Measurements from ENCODE around the gene ZFPM1.

ZFPM1 gene

DNA sequence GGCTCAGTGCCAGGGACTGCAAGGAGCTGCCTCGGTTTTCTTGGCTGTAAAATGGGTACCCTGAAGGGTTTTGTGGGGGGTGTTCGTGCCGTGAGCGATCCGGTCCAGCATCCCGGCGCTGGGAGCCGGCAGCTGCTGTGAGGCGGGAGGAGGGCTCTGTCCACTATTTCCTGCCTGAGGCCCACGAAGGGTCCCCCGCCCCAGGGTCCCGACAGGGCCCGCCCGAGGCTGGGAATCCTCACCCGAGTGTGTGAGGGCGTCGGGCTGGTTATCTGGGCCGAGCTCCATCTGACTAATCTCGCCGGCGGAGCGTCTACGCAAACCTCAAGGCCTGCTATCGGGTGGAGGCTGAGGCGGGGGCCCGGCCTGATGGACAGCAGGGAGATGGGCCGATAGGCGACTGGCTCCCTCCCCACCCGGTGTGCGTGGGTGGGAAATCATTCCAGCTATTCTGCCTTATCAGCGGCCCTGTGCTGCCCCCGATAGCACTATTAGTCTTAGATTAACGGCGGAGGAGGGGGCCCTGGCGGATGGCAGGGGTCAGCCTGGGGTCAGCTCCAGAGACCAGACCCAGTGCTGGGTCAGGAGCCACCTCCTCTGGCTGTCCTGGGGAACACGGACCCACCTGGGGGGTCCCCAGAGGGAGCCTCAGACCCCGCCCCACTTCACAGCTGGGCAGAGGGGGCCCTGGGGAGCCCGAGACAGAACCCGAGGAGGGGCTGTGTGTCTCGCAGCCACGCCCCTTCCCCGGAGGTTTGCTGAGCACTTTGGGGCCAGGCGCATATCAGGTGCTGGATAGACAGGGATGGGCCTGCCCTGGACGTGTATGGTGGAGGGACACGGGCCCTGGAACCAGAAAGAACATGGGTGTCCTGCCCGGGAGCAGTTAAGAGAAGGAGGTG, 44.7 kb downstream of the ZFPM1 start:
- no peak for DNase-seq (ENCODE audit: low spot score)

DNA sequence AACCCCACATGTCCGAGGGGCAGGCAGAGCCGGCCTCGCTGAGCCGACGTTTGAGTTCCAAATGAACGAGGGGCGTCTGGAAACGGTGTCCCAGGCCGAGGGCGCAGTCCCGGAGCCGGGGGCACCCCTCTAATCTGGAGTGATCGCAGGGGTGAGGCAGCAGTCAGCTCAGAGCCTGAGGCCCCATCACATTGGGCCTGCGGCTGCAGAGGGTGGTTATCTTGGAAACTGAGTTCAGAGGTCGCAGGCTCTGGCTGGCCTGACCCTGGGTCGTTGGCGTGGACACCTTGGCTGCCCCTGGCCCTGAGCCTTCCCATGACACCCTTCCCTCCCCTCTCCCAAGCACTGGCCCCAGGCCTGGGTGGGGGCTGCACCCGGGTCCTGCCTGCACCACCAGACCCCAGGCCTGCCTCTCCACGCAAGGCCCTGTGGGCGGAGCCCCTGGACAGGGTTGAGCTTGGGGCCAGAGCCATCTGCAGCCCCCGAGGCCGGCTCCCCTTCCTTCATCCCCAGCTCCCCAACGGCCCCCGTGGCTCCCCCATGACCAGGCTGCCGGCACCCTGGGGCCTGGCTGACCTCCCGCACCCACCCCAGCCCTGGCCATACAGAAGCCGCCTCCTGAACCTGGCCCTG, 45.6 kb downstream of the ZFPM1 start:
- no peak for DNase-seq (ENCODE audit: low spot score)

DNA sequence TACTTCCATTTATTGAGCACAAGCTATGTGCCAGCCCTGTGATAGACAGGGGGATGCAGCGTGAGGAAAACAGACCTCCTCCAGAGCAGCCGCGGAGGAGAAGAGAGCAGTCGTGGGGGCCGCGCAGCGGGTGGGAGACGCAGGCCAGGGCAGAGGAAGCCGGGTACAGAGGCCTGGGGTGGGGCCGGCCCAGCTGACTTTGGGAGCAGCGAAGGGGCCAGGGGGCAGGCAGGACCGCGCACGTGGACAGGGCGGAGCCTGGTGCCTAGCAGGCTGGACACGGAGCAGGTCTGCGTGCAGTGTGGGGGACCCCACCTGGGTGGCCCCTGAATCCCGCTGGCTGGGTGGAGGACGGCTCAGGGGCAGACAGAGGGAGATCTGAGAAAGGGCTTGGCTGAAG, 46.2 kb downstream of the ZFPM1 start:
- no peak for DNase-seq (ENCODE audit: low spot score)

DNA sequence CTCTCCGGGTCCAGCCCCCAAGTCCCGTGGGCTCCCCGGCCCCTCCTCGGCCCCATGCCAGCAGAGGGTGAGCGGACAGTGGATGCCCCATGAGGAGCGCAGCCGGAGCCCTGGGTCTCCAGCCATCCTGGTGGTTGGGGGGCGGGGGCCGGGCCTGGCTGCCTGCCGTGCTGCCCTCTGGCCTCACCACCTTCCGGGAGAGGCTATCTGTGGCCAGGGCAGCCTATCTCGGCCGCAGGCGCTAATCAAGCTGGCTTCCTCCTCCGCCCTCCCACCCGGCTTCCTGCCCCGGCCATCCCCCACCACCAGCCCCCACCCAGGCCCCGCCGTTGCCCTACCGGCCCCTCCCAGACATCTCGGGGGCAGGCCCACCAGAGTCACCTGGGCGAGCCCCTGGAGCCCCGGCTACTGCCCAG, 46.8 kb downstream of the ZFPM1 start:
- DNase-seq (ENCODE audit: low spot score) = no peak

DNA sequence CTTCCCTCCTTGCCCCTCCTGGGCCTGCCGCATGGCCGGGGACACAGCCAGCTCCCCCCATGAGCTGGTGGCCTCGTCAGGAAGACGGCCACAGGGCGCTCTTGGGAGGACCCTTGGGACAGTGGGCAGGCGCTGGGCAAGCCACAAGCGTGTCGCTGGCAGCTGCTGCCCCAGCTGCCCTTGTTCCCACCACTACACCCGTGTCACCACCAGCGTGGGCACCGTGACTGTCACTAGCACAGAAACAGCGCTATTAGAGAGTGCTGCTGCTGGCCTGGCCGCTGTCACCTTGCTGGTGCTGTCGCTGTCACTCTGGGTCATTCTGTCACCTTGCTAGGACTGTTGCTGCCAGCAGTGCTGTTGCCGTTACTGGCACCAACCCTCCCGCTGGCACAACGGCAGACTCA, 47.2 kb downstream of the ZFPM1 start:
- no peak for DNase-seq (ENCODE audit: low spot score)

DNA sequence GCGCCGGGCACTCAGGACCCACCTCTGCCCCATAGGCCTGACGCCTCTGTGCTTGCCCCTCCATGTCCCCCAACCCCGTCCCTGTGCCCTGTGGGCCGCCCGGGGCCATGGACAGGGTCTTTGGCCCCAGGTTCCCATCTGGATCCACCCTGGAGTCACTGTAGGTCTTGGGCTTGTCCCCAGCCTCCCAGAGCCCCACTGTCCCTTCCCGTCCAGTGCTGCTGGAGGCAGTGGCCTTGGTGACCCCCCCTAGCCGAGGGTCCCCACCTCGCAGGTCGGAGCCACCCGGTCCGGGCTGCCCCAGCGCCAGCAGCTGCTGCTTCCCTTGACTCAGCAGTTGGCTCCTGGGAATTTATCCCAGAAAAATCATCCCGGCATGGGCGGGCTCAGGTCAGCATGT, 49.3 kb downstream of the ZFPM1 start:
- DNase-seq (ENCODE audit: low spot score) = no peak

DNA sequence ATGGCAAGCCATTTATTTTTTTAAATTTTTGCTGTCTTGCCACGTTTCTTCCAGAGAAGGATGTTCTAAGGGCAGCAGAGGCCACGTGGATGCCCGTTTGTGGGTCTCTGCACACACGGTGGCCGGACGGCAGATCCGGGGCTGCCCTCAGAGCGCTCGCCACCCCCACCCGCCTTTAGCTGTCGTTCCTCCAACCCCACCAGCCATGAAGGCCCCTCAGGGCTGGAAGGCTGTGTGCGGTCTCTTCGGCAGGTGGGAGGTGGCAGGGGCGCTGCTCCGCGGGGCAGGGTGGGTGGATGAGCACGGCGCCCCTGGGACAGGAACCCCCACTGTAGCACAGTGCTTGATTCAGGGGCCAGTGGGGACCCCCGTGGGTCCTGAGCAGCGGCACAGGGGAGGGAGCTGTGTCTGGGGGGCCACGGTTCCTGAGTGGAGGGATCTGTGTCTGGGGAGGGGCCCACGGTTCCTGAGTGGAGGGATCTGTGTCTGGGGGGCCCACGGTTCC, 49.7 kb downstream of the ZFPM1 start:
- no peak for DNase-seq (ENCODE audit: low spot score)

DNA sequence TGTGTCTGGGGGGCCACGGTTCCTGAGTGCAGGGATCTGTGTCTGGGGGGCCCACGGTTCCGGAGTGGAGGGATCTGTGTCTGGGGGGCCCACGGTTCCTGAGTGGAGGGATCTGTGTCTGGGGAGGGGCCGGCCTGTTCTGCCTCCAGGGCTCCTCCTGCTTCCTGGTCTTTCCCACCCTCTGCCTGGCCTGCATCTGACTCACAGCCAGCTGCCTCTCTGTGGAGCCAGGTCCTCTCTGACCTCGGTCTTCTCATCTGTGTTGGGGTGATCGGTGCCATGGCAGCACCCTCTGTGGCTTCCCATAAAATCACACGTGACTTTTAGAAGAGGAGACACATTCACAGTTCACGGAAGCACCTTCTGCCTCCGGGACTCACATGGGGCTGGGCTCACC, 50.3 kb downstream of the ZFPM1 start:
- no peak for DNase-seq (ENCODE audit: low spot score)

DNA sequence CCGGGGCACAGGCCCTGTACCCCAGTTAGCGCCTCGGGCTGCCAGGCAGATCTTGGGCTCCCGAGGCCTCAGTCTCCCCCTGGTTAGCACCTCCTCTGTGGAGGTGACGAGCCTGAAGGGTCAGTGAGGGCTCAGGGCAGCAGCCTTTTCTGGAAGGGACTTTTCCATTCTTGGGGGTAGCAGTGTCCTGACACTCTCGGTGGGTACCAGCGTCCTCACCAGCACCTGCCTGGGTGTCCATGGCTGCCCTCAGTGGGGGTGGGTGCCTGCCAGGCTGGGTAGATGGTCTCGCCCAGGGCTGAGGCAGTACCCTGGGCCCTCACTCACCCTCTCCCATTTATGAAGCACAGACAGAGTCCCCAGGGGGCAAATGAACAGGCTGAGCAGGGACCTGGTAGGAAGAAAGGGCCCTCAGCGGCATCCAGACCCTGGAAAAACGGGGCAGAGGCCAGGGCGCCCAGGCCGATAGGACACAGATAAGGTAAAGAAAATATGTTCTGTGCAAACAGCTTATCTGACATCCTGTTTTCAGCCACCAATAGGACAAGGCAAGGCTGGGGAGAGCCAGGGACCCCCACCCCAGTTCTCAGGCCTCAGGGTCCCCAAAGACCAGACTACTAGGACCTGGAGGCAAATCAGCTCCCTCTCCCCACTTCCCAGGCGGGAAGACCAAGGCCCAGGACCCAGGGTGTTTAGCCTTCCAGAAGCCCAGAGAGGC, 50.9 kb downstream of the ZFPM1 start:
- DNase-seq (ENCODE audit: low spot score) = no peak

DNA sequence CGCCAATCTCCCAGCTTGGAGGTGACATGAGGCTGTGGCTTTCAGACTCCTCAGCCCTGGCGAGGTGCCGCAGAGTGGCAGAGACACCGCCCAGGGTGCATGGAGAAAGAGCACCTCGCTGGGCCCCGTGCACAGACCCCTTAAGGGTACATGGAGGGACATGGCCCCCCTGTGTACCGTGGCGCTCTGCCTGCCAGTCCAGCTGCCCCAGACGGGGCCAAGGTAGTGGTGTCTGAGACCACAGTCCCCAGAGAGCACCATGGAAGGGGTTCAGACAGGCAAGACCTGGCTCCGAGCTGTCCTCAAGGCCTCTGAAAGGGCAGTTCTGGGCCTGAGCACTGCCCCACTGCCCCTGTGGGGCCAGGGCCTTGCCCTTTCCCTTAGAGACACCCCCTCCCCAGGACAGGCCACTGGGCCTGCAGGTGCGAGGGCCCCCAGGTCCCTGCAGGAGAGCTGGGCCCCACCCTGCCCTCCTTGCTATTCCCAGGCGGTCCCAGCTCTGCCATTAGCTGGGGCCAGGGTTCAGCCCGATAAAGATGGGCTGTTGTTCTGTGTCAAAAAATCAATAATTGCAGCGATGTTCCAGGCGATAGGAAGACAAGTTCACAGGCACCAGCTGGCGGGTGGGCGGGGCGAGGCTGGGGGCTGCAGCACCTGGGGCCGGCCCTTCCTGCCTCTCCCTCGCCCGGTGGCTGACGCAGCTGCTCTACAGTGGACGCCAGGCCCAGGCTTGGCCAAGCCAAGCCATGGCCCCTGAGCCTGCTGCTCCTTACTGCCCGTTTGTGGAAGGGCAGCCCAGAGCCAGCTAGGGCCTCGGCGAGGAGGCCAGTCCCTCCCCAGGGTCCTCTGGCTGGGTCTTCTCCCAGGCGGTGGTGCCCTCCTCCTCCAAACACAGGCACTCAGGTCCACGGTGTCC, 51.7 kb downstream of the ZFPM1 start:
- no peak for DNase-seq (ENCODE audit: low spot score)

DNA sequence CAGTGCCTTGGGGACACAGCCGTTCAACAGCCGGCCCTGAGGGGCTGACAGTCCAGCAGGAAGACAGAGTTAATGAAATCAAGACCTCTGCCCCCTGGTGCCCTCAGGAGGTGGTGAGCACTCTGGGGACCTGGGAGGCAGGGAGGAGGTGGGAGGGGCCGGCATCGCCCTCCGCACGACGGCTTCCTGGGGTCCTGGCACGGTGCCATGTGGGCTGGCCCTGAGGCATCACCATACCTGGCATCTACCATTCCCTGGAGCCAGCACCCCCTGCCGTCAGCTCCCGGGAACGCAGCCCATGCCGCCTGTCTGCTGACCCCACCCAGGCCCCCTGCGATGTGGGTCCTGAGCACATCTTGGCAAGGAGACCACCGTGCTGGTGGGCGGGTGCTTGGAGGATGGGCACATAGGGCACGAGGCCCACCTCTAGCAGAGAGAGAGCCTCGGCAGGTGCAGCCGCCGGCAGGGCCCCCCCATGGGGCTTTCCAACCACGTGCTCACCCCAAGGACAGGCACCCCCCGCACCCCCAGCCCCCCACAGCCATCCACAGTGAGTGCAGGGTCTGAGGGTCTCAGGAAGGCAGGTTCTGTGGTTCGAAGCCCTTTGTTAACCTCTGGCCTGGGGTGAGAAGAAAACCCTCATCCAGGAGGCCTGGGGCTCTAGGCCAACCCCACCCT, 52.5 kb downstream of the ZFPM1 start:
- DNase-seq (ENCODE audit: low spot score) = peak; percentile 71

DNA sequence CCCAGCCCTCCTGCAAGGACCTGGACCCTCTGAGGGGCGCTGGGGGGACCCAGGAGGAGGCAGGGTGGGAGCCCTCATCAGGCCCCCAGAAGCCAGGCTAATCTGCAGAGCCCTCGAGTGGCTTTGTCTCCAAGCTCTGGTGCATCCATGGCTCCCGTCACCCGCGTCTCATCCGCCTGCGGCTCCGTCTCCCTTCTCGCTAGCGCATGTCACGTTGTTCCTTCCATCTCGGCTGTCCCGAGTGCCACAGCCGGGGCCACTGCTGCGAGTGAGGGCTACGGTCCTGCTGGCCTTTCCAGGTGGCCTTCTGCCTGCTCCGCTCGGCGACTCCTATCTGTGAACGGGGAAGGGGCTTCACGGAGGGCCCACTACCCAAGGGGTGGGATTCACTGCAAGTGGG, 53.6 kb downstream of the ZFPM1 start:
- no peak for DNase-seq (ENCODE audit: low spot score)

DNA sequence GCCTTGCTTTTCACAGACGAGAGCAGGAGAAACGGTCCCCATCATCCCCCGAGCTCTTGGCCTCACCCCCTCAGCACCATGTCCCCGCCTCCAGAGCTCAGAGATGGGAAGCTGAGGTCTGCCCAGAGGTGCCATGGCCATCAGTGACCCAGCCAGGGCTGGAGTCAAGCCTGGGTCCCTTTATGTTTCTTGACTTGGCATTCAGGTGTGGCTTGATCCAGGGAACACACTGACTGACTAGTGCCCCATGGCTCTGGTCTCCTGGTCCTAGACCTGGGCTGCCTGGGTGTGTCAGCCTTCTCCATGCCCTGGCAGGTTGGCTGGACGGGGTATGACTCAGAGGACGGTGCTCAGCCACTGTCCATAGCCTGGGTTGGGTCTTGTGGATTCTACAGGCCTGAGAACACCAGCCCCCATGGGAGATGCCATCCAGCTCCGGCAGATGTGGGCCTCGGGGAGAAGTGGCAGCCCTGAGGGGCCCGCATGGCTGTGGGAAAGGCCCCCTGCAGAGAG, 54.2 kb downstream of the ZFPM1 start:
- DNase-seq (ENCODE audit: low spot score) = no peak

DNA sequence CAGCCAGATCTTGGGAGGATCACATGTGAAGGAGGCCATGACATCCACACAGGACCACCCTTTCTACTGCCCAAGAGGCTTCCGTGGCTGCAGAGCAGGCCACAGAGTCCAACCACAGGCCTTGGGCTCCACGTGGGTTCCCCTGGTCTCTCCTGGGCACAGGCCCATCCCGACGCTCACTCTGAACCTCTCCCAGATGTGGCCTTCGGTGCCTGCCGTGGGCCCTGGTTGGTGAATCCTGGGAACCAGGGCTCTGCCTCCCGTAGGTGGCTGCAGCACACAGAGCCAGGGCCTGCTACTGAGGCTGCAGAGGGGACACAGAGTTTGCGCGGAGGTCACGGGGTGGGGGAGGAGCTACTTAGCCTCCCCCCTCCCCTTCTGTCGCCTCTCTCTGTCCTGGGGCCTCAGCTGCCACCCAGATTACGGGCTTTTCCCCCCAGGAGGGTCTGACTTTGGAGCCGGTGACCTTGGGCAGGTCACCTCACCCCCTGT, 55.3 kb downstream of the ZFPM1 start:
- DNase-seq (ENCODE audit: low spot score) = no peak

DNA sequence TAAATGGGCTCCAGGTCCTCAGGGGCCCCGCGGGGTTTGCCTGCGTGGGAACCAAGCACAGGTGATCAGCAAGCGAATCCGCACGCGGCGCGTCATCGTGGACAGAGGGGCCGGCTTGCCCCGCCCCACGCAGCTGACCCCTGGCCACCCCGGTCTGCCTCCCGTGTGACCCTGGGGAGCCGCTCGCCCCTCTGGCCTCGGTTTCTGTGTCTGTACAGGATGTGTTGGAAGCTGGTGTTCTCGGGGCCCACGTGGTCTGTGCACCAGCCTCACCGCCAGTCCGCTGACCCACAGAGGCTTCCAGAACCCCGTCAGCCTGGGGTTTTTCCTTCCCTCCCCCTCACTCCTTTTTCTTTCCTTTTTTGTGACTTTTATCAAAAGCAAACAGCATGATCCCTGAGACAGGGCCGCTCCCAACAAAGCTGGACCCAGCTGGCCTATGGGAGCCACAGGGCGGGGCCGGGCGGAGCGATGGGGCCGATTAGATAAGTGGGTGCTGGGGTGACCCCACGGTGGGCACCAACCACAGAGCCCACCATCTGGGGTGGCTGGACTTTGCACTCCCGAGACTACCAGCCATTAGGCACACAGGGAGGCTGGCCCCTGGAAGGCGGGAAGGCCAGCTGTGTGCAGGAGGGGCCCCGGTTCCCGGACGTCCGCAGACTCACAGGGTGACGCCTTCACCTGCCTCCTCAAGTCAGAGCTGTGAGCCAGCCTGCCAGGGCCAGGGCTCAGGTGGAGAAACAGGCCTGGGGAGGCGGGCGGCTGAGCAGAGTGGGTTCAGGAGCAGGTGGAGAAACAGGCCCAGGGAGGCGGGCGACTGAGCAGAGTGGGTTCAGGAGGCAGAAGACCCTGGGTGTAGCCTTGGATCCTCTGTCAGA, 56.0 kb downstream of the ZFPM1 start:
- no peak for DNase-seq (ENCODE audit: low spot score)

DNA sequence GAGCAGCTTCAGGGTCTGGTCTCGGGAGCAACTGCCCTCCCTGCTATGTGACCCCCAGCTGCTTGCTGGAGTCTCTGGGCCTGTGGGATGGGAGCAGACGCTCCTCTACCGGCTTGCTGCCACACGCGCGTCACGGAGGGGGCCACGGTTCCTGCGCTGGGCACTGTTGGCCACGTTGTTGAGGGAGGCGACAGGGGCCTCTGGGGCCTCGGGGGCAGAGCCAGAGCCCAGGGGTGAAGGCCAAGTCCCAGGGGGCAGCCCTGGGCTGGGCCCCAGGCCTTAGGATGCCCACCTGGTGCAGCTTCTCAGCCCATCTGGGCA, 56.6 kb downstream of the ZFPM1 start:
- no peak for DNase-seq (ENCODE audit: low spot score)

DNA sequence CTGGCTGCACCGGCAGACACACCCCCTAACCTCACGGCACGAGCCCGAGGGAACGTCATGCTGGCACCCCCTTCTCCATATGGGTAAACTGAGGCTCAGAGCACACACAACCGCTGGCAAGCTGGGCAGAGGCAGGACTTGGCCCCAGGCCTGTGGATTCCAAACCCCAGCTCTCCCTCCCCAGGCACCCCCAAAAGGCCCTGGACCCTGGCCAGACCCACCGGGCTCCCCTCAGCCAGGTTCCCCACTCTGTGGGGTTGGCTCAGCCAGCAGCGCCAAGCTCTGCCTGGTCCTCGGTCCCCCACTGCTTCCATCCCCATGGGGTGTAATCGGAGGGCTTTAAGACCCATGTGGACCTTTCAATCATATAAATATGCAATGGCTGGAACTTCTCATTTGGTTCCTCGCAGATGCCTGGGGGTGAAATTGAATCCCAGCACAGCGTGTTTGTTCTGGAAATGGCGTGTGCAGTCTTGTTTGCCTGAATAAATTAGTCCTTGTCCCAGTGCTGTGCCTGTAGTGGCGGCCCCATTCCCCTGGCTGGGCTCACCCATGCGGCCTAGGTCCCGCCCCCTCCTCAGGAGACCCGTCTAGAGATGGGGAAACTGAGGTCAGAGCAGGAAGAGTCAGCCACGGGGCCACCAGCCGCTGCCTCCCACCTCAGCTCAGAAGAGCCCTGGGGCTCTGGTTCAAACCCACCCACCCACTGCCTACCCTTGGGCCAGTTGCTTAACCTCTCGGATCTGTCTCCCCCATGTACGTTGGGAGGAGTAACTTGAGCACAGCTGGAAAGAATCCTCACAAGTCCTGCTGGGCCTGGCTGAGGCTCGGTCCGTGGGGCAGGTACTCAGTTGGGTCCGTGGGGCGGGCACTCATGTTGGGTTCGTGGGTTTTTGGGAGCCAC, 57.3 kb downstream of the ZFPM1 start:
- no peak for DNase-seq (ENCODE audit: low spot score)

DNA sequence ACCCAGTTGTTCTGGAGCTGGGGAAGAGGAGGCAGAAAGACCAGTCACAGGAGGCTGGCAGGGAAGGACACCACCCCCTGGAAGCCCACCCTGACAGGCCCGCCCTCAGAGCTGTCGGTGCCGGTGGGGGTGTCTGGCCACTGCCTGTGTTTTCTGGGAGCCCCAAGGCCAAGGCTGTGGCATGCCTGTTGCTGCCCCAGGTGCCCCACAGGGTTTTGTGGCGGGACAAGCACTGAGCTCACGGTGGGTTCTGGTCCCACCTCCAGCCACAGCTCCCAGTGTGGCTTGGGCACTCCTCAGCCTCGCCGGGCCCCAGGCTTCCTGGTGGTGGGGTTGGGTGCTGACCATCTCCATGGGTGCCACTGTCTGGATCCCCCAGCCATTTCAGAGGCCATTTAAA, 58.0 kb downstream of the ZFPM1 start:
- DNase-seq (ENCODE audit: low spot score) = no peak

DNA sequence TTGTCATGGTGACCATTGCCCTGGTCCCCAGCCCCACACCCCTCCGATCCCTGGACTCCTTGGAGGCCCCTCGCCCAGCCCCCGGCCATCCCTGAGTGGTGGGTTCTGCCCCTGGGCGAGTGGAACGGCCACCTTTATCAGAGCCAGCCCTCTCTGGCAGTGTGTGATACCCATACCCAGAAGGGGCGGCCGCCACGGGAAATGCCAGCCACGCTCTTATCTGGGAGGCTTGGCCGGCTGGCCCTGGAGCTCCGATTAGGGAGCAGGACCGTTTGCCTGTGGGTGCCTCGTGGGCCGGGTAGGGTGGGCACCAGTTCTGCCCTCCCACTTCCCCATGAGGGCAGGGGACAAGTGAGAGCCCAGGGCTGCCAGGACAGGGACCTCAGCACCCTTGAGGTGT, 58.8 kb downstream of the ZFPM1 start:
- no peak for DNase-seq (ENCODE audit: low spot score)
